Measurements from ENCODE around the gene TGFB1I1.
A peak's percentile ranks its signal among the peaks of the same experiment; 100 is the strongest.

TGFB1I1 gene

DNA sequence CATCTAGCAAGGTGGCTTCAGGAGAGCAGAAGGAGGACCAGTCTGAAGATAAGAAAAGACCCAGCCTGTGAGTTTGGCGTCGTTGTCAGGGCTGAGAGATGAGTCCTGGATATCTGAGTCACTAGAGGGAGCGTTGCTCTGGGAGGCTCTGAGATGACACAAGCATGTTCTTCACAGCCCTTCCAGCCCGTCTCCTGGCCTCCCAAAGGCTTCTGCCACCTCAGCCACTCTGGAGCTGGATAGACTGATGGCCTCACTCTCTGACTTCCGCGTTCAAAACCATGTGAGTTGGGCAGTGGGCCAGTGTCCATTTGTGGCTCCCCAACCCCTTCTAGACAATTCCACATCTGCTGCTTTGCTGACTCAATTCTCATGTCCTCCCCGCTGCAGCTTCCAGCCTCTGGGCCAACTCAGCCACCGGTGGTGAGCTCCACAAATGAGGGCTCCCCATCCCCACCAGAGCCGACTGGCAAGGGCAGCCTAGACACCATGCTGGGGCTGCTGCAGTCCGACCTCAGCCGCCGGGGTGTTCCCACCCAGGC lies 2.3 kb downstream of the TGFB1I1 start:
- TF ChIP-seq, protein P1, sequence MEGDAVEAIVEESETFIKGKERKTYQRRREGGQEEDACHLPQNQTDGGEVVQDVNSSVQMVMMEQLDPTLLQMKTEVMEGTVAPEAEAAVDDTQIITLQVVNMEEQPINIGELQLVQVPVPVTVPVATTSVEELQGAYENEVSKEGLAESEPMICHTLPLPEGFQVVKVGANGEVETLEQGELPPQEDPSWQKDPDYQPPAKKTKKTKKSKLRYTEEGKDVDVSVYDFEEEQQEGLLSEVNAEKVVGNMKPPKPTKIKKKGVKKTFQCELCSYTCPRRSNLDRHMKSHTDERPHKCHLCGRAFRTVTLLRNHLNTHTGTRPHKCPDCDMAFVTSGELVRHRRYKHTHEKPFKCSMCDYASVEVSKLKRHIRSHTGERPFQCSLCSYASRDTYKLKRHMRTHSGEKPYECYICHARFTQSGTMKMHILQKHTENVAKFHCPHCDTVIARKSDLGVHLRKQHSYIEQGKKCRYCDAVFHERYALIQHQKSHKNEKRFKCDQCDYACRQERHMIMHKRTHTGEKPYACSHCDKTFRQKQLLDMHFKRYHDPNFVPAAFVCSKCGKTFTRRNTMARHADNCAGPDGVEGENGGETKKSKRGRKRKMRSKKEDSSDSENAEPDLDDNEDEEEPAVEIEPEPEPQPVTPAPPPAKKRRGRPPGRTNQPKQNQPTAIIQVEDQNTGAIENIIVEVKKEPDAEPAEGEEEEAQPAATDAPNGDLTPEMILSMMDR (conservative IDR thresholded peaks at IDR 0.05), result no peak
- no peak for TF ChIP-seq ZFX (IDR thresholded peaks at IDR 0.05)
- no peak overlapping the region for H3K27ac ChIP-seq

DNA sequence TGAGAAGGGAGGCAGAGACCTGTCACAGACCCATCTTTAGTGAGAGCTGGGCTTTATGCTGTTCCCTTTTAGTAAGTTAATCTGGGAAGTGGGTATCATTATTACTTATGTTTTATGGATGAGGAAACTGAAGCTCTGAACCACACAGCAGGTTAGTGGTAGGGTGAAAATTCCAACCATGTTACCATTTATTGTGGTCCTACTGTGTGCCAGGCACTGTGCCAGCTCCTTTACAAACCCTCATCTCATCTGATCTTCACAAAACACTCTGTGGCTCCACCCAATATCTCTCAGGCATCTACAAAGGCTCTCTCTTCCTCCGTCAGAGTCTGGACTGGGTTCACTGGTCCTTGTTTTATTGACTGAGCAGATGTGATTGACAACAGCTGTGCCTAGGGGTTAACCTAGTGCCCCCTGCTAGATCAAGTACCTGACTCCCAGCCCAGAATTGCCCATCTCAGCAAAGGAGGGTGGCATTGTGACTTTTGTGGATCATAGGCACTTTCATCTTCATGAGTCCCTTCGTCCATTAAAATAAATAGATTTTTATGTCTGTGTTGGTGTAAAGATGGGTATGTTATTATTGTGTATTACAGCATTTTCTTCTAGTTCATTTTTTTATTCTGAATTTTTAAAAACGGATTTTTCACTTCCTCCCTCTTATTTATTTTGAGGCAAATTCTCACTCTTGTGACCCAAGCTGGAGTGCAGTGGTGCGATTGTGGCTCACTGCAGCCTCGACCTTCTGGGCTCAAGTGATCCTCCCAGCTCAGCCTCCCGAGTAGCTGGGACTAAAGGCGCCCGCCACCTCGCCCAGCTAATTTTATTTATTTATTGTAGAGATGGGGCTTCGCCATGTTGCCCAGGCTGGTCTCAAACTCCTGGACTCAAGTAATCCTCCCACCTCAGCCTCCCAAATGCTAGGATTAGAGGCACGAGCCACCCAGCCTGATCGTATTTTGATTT lies 3.1 kb downstream of the TGFB1I1 start:
- TF ChIP-seq ZFX (IDR thresholded peaks at IDR 0.05), result no peak
- TF ChIP-seq, protein P1 (conservative IDR thresholded peaks at IDR 0.05), result no peak
- no peak overlapping the region for H3K27ac ChIP-seq

DNA sequence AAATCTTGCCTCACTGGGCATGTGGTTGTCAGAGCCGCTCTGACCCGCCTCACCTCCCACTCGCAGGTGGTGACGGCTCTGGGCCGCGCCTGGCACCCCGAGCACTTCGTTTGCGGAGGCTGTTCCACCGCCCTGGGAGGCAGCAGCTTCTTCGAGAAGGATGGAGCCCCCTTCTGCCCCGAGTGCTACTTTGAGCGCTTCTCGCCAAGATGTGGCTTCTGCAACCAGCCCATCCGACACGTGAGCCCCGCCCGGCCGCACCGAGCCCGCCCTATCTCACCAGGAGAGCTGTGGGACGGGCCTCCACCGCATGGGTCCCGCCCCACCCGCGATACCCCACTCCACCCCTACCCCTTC lies 4.0 kb downstream of the TGFB1I1 start:
- H3K27ac ChIP-seq, result peak overlapping the region; percentile 70; the same call in 1 of the 2 replicates
- TF ChIP-seq, protein P1 (conservative IDR thresholded peaks at IDR 0.05), result no peak
- TF ChIP-seq ZFX (IDR thresholded peaks at IDR 0.05), result no peak

DNA sequence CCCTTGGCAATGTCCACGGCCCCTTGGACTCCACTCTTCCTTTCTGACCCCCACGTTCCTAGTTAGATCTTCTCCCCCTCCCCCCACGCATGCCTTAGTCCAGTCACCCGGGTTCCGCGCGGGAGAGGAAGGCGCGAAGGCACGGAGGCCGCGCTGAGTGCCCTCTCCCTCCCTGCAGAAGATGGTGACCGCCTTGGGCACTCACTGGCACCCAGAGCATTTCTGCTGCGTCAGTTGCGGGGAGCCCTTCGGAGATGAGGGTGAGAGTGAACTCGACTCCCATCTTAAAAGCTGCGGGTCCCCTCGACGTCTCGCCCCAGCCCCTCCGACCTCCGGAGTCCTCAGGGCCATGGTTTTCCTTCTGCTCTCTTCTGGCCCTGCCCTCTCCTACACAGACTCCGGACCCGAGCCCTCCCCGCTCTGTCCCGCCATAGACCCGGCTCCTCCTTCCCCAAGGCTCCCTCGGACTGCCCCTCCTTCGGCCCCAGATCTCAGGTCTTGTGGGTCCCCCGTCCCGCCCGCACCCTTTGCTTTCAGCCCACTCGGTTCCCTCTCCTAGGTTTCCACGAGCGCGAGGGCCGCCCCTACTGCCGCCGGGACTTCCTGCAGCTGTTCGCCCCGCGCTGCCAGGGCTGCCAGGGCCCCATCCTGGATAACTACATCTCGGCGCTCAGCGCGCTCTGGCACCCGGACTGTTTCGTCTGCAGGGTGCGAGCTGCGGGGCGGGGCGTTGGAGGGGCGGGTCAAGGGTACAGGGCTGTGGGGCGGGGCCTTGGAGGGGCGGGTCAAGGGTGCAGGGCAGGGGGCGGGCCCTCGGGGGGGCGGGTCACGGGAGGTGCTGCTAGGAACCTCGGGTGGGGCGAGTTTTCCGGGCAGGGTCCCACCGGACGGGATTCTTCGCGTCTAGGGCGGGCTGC lies 4.6 kb downstream of the TGFB1I1 start:
- peak overlapping the region; percentile 70 for H3K27ac ChIP-seq
- TF ChIP-seq, protein P1 (conservative IDR thresholded peaks at IDR 0.05), result no peak
- no peak for TF ChIP-seq ZFX (IDR thresholded peaks at IDR 0.05)

DNA sequence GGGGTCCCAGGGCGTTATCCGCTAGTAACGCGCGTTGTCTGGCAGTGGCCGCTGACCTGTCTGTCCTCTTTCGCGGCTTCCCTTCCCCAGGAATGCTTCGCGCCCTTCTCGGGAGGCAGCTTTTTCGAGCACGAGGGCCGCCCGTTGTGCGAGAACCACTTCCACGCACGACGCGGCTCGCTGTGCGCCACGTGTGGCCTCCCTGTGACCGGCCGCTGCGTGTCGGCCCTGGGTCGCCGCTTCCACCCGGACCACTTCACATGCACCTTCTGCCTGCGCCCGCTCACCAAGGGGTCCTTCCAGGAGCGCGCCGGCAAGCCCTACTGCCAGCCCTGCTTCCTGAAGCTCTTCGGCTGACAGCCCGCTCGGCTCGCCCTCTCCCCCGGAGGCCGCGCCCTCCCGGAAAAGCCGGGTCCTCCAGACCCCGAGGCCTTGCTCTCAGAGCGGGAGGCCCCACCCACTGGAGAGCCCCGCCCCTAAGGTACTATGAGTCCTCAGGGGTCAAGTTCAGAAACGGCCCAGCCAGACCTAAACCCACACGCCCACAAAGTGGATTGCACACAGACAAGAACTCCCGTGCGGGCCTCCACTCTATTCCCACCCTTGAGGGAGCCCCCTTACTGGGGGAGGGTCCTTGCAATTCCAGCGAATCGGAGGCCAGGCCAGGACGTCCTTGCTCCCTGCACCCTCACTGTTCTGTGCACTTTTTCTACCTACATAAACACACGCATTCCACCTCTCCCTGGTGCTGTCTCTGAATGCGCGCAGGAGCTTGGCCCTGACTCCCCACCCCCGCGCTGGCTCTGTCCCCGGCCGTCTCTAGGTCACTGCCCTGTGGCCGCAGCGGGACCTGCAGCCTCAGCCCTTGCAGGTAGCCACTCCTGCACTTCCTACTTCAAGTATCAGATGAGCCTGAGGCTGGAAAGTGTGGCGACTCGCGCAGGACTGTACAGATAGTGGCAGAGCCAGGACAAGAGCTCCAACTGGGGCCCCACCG lies 5.6 kb downstream of the TGFB1I1 start:
- TF ChIP-seq, protein P1 (conservative IDR thresholded peaks at IDR 0.05), result peak; percentile 75
- no peak for TF ChIP-seq ZFX (IDR thresholded peaks at IDR 0.05)
- H3K27ac ChIP-seq, result peak overlapping the region; percentile 70

DNA sequence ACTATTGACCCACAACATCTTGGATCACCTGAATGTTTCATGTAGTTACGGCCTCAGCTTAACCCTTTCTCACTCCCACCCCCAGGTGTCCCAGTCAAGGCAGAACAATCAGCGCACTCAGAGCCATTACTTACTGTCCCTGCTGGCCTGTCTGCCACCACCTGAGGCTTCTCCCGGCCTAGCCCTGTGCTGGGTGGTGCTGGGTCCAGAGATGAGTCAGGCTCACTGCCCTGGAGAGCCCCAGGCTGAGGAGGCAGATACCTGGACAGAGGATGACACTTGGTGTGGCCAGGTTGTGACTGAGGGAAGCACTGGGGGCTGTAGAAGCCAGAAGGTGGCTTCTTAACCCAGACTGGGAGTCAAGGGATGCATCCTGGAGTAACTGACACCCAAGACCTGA lies 7.0 kb downstream of the TGFB1I1 start:
- TF ChIP-seq, protein P1 (conservative IDR thresholded peaks at IDR 0.05), result no peak
- no peak for TF ChIP-seq ZFX (IDR thresholded peaks at IDR 0.05)
- no peak overlapping the region for H3K27ac ChIP-seq

Data from C4-2B (cell line).